Activated gamma-delta T cell treated with anti-CD3 and anti-CD28 coated beads, Interleukin-2, amount 50 U/mL, for 16 hours (primary cell): Measurements from ENCODE around the gene MARCHF10.
A peak's percentile ranks its signal among the peaks of the same experiment; 100 is the strongest.
"Not testable (repeated sequence)": the region's sequence is repeated elsewhere in the genome, so short reads cannot be mapped to it uniquely, and the experiment has no call there.

ENCODE experiments used
- DNase-seq: peaks from one replicate; pipeline ENCODE4 v3.0.0-alpha.2; 2020; ENCODE audit warnings: low read depth

The MARCHF10 gene

DNA sequence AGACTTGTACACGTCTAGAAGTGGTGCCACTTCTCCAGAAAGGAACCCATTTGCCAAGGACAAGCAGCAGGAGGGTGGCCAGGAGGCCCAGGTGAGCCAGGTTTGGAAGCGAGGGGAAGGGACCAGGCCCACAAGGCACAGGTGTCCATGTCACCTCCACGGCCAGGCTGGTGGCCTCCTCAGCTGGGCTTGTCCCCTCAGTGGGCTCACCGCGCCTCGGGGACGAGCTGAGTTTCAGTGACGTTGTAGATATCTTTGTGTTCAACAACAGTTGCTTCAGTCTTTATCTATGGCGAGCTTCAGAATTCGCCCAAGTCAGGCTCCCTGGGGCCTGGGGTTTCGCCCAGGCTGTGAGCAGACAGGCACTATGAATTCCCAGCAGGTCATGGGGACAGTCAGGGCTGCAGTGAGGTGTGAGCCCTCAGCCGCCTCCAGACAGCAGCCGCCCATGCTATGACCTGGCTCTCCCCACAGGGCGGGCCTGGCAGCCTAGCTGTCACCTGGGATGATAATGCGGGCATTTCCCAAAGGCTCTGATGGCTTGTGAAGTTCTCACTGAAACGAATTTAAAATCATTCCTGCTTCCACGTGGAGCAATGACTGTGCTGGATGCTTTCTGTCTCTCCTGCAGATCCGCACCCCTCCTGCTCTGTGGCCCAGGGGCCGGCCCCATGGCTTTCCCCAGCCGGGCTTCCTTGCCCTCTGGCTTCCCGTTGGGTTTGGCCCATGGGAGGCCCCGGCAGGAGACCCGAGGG, 91.1 kb downstream of the MARCHF10 start:
- DNase-seq, result no peak

DNA sequence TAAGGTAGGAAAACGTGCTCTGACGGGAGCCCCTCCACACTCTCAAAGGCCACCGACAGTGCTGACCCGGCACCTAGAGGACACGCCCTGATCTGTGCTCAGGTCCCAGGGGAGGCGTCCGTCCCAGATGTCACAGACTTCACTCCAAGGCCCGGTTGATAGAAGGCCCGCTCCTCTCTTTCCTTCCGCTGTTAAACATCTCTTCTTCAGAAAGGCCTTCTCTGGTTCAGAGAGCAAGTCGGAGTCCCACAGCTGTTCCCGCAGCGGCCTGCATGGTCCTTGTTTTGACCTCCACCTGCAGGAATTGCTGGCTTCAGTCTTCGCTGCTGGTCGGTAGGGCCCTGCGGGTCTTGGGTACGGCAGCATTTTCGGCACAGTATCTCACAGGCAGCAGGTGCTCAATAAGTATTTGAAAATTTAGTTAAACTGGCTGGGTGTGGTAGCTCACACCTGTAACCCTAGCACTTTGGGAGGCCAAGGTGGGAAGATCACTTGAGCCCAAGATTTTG, 92.2 kb downstream of the MARCHF10 start:
- DNase-seq, result no peak

DNA sequence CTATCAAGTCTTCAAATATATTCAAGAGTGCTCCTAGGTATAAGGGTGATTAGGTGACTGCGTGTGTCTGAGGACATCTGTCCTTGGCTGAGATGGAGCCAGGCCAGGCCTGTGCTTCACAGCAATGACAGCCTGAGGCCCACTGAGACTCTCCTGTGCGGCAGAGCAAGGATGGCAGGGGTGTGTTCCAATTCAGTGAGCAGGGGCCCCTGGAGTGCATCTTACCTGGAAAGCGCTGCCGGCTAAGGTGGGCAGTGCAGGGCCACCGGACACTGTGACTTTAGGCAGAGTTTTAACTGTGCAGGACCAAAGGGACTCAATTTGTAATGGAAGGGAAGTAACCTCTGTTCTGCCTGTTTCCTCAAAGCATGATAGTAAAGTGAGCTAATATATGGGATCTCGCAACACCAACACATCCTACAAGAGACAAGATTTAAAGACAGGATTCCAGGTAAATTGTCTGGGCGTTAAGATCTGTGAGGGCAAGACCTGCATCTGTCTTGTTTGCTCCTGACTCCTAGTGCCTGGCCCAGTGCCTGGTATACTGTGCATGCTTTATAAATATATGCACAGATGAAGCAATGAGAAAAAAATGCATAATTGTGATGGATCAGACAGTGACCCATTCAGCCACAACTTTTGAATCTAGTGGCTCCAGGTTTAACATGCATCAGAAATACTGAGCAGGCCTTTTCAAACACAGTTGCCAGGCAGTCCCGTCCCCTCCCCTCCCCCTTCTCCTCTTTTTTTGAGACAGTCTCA, 93.9 kb downstream of the MARCHF10 start:
- no peak for DNase-seq

DNA sequence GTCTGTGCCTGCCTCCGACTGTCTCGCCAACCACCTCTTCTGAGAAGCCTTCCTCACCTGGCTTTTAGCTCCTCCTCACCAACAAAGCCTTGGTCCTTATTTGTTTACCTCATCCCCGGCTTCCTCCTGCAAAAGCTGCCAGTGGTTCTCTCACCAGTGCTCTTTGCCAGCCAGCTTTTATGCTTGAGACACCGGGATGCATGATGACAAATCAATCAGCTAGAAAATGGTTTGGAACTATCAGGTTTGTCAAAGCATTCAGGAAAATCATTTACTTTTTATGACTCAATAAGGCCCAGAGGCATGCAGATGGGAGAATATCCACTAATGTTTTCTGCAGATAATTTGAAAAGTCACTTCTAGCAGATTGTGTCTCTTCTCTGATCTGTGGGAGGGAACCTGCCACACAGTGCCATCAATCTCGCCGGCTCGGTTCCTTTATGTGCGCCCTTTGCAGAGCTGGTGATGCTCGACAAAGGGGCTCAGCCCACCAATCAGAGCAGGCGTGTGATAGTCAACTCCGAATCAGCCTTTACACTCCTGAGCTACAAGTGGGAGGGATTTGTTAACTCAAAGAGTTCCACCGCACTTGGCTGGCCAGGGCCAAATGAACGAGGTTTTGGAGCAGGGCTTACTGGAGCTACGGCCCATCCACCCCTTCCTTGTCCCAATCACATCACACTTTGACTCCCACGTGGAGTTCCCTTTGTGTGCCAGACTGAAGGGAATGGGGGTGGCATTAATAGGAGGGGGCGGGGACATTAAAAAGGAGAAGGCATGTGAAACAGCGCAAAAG, 94.8 kb downstream of the MARCHF10 start:
- DNase-seq, result no peak

DNA sequence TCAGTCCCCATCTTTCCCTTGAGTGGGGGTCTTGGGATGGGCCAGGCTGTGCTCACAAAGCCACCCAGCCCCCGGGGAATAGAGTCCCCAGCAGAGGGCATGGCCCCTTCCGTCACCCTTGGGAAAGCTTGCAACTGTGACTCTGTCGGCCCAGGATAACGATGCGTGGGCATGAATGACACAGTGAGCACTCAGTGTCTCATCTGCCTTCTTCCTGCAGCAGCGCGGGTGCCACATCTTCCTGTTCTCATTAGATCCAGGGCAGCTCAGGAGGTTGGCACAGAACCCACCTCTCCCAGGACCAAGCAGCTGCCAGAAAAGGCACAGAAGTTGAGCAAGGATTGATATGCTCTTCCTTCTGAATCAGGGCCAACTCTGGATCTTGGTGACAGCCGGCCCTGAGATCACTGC, 95.9 kb downstream of the MARCHF10 start:
- no peak for DNase-seq

DNA sequence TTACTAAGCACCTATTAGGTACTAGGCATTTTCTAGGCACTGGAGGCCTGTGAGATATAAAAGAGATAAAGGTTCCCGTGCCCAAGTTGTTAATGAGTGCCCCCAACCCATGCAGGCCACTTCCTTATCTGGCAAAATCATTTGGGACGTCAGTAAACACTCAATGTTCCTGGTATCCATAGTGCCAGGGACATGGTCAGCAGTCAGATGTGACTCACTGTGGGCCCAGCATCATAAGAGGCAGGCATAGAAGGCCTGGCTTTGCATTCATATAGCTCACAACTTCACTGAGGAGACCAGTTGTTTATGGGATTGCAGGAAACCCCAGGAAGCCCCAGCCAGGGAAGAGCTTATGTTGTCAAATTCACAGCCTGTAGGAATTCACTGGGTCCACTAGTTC, 99.5 kb downstream of the MARCHF10 start:
- DNase-seq, result no peak

DNA sequence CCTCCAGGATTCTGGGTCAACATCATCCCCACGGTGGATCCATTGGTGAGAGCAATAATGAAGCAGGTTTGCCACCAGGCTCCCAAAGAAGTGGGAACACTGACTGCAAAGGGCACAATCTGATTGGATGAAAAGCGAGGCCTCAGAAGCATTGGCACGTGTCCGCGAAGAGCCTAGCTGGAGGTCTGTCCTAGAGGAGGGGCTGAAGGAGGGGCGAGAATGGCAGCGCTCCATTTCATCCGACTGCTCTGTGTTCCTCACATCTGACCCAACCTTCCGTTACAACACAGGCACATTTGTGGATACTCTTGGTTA, 100.7 kb downstream of the MARCHF10 start:
- DNase-seq, result no peak

DNA sequence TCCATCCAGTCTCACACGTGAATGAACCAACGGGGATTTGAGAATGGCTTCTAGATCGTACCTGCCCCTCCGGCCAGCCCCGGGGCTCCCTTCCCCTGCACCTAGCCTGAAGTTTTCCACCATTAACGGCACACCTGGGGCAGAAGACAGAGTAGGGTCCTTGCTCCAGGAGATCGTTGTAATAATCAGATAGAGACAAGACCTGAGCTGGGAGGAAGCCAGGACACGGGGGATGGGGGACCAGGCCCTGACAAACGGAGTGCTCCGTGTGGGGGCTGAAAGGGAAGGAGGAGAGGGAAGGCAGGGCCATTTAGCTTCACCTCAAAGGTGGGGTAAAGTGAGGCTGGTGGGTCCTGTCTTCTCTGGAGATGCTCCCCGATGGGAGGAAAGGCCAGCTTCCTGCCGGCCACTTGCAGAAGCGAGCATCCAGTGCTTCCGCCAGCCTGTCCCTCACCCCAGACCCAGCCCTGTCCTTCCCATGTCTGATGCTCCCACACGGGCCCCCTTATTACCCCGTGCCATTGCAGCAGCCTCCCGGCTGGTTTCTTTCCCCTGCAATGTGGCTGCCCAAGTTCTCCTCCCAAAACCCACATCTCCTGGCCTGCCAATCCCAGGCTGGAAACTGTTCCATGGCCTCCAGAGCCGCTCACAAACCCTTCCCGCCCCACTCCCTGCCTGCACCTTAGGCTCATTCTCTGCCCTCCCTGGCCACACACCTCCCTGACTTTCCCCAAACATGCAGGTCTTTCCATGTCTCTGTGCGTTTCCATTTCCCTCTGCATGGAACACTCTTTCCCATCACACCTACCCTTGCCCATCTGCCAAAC, 101.3 kb downstream of the MARCHF10 start:
- DNase-seq, result no peak

DNA sequence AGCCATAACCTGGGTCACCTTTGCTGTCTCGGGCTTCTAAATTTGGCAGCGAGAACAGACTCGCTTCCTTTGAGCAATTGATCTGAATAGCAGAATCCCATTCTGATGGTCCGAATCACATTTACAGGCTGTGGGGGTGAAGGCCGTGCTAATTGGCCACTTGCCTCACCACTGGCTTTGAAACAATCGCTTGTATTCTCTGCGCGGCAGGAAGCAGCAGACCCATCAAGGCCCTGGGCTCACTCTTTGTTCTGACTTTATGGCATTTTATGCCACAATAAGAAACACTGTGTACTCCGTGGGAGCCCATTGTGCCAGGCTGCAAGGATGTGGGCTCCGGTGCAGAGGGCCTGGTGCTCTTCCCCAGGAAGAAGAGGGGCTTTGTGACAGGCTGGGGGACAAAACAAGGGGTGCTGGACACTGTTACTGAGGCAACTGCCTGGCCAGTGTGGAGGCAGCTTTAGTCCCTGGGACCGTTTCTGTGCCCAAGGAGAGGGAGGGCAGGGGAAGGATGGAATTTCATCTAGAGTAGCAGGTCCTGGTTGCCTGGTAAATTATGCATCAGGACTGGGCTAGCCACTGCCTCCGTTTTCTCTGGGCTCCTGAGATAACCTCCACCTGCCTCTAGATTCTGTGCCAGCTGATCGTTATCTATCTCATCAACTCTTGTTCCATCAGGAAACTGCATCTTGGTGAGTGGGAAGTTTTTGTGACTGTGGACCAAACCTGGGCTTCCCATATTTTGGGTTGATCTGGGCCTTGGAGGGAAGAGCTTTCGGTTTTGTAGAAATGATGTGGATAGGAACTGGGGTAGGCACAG, 102.1 kb downstream of the MARCHF10 start:
- DNase-seq, result no peak

DNA sequence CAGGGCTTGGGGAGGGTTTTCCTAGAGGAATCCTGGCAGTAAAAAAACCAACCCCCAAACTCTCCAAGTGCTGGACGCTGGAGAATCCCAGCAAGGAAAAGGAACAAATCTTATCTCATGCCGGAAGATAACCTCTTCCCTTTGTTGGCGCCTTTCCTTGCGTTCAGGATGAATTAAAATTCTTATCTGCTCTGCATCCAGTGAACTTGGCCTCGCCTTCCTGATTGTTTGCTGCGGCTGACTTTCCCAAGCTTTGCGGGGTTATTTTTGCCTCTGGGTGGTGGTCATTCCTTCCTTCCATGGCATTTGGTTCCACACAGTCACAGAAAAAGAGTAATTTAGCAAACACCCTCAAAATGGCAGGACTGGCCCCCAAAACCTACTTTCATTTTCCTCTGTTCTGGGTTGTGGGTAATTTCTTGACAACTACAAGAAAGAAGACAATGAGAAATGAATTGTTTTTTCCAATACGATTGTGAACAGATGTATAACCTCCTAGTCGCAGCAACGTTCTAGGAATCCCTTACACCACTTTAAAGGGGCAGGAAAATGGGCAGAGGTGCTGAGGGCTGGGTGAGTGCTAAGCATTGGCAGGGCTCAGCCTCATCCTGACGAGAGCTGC, 102.8 kb downstream of the MARCHF10 start:
- no peak for DNase-seq

DNA sequence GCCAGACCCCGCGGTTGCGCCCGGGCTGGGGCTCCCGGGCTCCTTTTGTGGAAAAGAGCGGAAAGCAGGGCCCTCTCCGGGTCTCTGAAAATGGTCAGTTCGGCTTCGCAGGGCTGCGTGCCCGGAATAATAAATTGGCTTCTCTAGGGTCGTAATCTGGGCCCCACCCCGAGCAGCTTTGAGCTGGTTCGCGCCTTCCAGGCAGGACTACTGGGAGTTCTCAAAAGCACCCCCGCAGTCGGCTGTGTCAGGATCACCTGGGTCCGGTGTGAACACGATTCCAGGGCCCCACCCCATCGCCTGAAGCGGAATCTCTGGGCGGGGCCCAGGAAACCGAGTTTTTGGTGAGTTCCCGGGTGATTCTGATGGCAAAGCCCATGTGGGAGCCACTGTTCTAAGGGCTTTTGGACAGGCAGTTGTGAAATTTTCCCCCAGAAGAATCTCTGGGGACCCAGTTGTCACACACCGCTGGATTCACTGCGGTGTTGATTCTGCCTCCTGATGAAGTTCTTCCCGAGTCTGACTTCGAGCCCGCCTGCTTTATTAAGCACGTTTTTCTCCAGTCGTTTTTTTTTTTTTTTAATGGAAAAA, 103.6 kb downstream of the MARCHF10 start:
- DNase-seq, result no peak

DNA sequence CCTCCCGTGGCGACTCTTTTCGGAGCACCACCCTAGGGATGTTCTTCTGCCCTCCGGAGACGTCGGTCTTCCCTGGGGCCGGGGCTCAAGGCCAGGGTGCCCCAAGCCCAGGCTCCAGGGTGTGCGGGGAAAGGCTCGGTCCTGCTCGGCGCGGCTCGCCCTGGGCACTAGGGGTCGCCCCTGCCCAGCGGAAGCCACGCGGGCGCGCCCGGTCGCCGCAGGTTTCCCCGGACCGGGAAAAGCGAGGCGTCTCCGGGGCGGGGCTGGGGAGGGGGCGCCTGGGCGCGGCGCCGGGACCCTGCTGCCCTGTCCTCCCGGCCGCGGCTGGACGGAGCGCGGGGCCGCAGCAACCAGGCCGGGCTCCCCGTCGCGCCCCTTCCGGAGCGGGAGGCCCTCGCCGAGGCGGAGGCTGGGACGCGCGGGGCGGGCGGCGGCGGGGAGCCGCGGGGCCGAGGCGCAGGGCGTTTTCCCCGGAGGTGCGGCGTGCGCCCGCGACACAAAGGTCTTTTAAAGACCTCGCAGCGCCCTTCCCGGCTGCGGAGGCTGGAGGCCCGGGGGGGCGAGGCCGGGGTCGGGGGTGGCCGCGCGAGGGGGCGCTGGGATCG, 104.2 kb downstream of the MARCHF10 start:
- peak; percentile 52 for DNase-seq

DNA sequence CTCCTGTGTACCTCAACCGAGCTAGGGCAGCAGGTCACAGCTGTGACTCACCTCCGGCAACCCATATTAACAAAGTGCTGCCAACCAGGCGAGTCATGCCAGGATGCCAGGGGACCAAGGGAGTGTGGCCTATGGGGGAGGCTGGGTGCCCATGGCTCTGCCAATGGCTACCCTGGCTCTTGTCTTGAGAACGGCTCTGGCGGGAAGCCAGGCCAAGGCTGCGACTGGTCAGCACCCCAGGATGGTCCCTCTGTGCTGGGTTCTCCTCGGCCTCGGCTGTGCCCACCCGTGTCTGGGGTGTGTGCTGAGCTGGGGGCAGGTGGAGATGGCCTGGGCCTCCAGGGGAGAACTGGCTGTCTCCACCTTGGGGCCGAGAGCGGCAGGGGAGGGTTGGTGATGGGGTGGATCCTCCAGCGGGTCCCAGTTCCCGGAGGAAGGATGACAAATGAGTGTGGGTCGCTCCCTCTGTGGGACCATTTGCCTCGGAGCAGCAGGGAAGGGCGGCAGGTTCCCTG, 104.8 kb downstream of the MARCHF10 start:
- no peak for DNase-seq

DNA sequence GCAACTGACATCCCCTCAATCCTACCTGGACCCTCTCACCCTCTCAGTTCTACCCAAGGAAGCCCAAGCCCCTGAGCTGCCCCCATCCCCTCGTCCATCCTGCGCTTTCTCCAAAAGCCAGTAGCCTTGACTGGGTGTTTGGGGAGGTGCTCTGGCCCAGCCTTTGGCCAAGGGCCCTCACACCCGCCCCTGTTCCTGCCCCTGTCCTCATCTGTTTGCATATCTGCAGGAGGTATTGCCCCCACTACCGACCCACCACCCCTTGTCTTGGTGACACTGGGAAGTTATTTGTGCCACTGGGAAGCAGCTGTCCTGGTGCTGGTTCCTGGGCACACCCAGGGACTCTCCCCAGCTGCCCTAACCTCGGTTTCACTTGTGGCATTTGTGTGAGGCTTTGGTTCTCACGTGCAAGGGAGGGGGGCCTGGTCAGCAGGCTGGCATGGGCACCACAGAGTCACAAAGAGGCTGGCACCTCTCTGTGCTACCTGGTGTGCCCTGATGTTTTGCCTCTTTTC, 105.3 kb downstream of the MARCHF10 start:
- no peak for DNase-seq

DNA sequence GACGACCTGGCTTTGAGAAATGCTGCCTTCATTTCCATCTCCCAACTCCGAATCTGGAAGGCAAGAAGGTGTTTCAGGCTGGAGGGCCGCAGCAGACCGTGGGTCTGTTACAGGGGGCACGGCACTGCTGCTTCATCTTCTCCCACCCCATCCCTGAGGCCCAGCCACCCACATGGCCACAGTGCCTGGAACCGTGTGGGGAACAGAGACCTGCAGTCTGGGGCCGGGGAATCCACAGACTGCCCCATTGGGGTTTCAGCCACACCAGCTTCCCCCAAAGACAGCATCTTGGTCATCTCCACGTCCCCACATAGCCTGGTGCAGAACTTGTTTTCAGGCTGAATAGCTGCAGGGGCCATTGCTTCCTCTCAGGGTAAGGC, 106.4 kb downstream of the MARCHF10 start:
- DNase-seq, result no peak

DNA sequence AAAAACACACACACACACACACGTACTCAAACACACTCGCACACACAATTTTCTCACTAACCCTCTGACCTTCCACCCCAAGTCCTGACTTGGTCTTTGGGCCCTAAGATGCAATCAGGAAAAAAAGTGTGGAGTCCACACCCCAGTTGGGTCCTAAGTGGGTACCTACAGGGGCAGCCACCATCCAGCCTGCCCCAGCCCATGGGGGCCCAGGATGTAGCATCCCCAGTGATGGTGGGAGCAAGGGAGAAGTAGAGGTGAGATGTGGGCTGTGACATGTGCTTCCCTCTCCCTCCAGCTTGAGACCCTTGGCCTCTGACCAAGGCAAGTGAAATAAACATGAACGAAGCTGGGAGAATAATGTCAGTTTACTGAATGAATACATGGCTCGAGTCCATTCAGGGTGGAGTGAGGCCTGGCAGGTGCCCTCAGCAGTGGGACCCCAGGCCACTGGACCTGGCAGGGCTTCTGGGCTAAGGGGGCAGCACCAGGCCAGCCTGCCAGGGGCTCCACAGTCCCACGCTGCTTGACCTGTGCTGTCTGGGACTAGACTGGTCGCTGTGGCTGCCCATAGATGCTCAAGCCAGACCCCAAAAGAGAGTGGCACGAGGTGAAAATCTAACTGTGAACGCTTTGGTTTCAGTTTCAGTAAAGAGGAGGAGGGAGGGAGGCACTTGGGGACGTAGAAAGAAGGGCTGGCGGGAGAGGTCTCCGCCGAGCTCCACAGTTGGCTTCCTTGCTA, 107.0 kb downstream of the MARCHF10 start:
- DNase-seq, result no peak

DNA sequence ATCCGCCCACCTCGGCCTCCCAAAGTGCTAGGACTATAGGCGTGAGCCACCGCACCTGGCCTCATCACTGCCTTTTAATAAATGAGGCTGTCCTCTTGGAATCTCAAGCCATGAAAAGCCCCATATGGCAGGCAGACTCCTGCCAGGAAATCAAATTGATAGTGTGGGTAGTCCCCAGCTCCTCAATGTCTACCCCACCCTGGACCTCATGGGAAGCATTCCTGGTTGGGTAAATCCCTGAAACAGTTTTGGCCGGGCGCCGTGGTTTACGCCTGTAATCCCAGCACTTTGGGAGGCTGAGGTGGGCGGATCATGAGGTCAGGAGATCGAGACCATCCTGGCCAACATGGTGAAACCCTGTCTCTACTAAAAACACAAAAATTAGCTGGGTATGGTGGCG, 109.7 kb downstream of the MARCHF10 start:
- not testable (repeated sequence) for DNase-seq

DNA sequence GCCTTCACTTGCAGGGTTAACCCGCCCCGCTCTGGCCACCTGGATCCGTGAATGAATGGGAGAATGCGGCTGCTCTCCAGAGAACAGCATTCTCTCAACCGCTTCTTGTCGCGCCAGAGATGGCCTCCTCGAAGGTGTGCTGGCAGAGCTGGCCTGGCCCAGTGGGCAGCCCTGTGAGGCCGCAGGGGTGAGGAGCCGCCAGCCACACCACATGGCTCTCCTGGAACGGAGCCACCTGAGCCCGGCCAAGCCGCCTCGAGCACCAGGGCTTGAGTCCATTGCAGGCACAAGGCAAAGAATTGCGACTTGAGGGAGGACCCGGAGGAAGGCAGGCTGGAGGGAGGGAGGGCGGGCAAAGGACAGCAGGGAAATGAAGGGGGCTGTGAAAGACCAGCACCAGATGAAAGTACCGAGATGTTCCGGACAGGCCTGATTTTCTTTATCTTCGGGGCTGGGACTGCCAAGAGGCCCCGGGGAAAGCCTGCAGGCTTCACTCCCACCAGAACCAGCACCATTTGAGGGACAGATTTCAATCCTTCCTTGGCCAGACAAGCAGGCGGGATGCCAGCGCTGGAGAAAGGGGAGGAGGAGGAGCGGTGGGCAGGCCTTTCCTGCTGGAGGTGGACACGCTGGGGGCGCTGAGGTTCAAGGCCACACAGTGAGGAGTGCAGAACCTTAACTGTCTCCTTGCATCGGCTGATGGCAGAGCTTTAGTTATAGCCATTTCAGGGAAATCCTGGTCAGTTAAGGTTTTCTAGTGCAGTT, 111.2 kb downstream of the MARCHF10 start:
- DNase-seq, result no peak
